ENCODE data around the gene MAPK8. TPM values are rescaled to one million over a fixed set of nuclear protein-coding genes. Genes with fewer than 3 reads are reported as not detected.

MAPK8 gene
- total and polyA plus RNA-seq, 4 donors: 9.1 to 142 (median 24.2) TPM

DNA sequence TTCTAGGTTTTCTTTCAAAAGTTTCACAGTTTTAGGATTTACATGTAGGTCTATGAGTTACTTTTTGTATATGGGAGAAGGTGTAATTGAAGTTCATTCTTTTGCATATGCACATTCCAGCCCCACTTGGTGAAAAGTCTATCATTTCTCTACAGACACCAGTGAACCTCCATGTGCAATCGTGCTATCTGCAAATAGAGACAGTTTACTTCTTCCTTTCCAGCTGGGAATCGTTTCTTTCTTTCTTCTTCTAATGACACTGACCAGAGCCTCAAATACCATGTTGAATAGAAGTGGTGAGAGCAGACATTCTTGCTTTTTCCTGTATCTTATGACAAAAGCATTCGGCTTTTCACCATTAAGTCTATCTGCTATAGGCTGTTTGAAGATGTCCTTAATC is 175.7 kb downstream of the MAPK8 start:
- H3K36me3 ChIP-seq (ENCODE audit: control insufficient read depth in 4 of 4, insufficient read depth in 4 of 4, low read length in 4 of 4): no peaks in the 10 kb centered on the region
- no peak overlapping the region for H3K4me3 ChIP-seq
- no peak for TF ChIP-seq CTCF (IDR thresholded peaks at IDR 0.05; ENCODE audit: control extremely low read depth, extremely low read depth)
- DNase-seq: no peak
- H3K27me3 ChIP-seq (ENCODE audit: control insufficient read depth in 3 of 3, insufficient read depth in 3 of 3, low read length in 2 of 3): no peaks in the 10 kb centered on the region
- WGBS, 2 donors: 71 to 78% methylated on average over 3 of the region's 3 CpGs
- no peaks in the 10 kb centered on the region for H3K9me3 ChIP-seq (ENCODE audit: control insufficient read depth in 4 of 4, insufficient read depth in 3 of 4, low read length in 3 of 4)
- no peak overlapping the region for H3K9ac ChIP-seq (ENCODE audit: insufficient read depth in 1 of 2, low read length in 2 of 2)
- H3K4me1 ChIP-seq (ENCODE audit: control insufficient read depth in 5 of 5, insufficient read depth in 5 of 5, low read length in 5 of 5): no peaks in the 10 kb centered on the region
- H3K27ac ChIP-seq (ENCODE audit: low read depth in 1 of 2, low read length in 1 of 2): no peak overlapping the region
- no peak for ATAC-seq (ENCODE audit: insufficient read depth, low FRiP score)

DNA sequence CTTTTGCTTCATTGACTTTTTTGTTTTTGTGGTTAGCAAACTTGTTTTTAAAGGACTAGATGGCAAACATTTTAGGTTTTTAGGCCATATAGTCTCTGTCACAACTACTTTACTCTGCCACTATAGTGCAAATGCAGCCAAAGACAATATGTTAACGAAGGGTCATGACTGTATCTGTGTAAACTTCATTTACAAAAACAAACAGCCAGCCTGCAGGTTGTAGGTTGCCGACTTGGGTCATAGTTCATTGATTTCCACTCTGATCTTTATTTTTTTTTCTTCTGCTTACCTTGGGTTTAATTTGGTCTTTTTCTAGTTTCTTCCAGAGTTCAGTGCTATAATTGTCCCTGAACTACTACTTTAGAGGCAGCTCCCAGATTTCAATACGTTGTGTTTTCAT is 178.4 kb downstream of the MAPK8 start:
- 81 to 89% methylated on average over 3 of the region's 3 CpGs for WGBS, 2 donors

DNA sequence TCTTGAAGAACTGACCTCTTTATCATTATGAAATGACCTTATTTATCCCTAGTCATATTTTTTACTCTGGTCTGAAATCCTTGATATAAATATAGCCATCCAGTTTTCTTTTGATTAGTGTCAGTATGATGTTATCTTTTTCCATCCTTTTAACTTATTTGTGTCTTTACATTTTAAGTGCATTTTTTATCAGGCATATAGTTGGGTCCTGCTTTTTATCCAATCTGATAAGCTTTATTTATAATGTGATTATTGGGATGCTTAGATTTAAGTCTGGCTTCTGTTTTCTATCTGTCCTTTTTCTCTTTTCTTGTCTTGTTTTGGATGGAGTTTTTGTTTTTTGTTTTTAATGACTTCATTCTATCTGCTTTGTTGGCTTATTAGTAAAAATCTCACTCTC is 179.2 kb downstream of the MAPK8 start:
- Histone ChIP-seq H3K27me3 (ENCODE audit: control insufficient read depth in 3 of 3, insufficient read depth in 3 of 3, low read length in 2 of 3) (no peaks in the 10 kb centered on the region), H3K27ac (ENCODE audit: low read depth in 1 of 2, low read length in 1 of 2) (no peak overlapping the region), H3K9ac (ENCODE audit: insufficient read depth in 1 of 2, low read length in 2 of 2) (no peak overlapping the region), H3K9me3 (ENCODE audit: control insufficient read depth in 4 of 4, insufficient read depth in 3 of 4, low read length in 3 of 4) (peaks cover 0 to 2% (median 0%) of the 10 kb centered on the region in 4 donors), H3K4me1 (ENCODE audit: control insufficient read depth in 5 of 5, insufficient read depth in 5 of 5, low read length in 5 of 5) (no peaks in the 10 kb centered on the region), H3K36me3 (ENCODE audit: control insufficient read depth in 4 of 4, insufficient read depth in 4 of 4, low read length in 4 of 4) (no peaks in the 10 kb centered on the region), H3K4me3 (no peak overlapping the region)
- no peak for ATAC-seq (ENCODE audit: insufficient read depth, low FRiP score)
- TF ChIP-seq CTCF (IDR thresholded peaks at IDR 0.05; ENCODE audit: control extremely low read depth, extremely low read depth): no peak
- DNase-seq: no peak

More for the DNA sequence above, 178.4 kb downstream of the MAPK8 start:
- ATAC-seq (ENCODE audit: insufficient read depth, low FRiP score): no peak
- Histone ChIP-seq H3K4me3 (no peak overlapping the region), H3K36me3 (ENCODE audit: control insufficient read depth in 4 of 4, insufficient read depth in 4 of 4, low read length in 4 of 4) (no peaks in the 10 kb centered on the region), H3K27ac (ENCODE audit: low read depth in 1 of 2, low read length in 1 of 2) (no peak overlapping the region), H3K4me1 (ENCODE audit: control insufficient read depth in 5 of 5, insufficient read depth in 5 of 5, low read length in 5 of 5) (no peaks in the 10 kb centered on the region), H3K27me3 (ENCODE audit: control insufficient read depth in 3 of 3, insufficient read depth in 3 of 3, low read length in 2 of 3) (no peaks in the 10 kb centered on the region), H3K9ac (ENCODE audit: insufficient read depth in 1 of 2, low read length in 2 of 2) (no peak overlapping the region), H3K9me3 (ENCODE audit: control insufficient read depth in 4 of 4, insufficient read depth in 3 of 4, low read length in 3 of 4) (no peaks in the 10 kb centered on the region)
- no peak for DNase-seq
- no peak for TF ChIP-seq CTCF (IDR thresholded peaks at IDR 0.05; ENCODE audit: control extremely low read depth, extremely low read depth)

GRCh38 chr10:48487244-48487643 is 180.8 kb downstream of the MAPK8 start:
- H3K4me3 ChIP-seq: no peak overlapping the region
- H3K27me3 ChIP-seq (ENCODE audit: control insufficient read depth in 3 of 3, insufficient read depth in 3 of 3, low read length in 2 of 3): no peaks in the 10 kb centered on the region
- DNase-seq (no peak), ATAC-seq (ENCODE audit: insufficient read depth, low FRiP score) (no peak)
- H3K36me3 ChIP-seq (ENCODE audit: control insufficient read depth in 4 of 4, insufficient read depth in 4 of 4, low read length in 4 of 4): no peaks in the 10 kb centered on the region
- no peak overlapping the region for H3K9ac ChIP-seq (ENCODE audit: insufficient read depth in 1 of 2, low read length in 2 of 2)
- 90 to 95% methylated on average over 1 of the region's 1 CpG for whole genome bisulfite sequencing, 2 donors
- H3K27ac ChIP-seq (ENCODE audit: low read depth in 1 of 2, low read length in 1 of 2): no peak overlapping the region
- no peaks in the 10 kb centered on the region for H3K4me1 ChIP-seq (ENCODE audit: control insufficient read depth in 5 of 5, insufficient read depth in 5 of 5, low read length in 5 of 5)
- TF ChIP-seq CTCF (IDR thresholded peaks at IDR 0.05; ENCODE audit: control extremely low read depth, extremely low read depth): no peak
- H3K9me3 ChIP-seq (ENCODE audit: control insufficient read depth in 4 of 4, insufficient read depth in 3 of 4, low read length in 3 of 4): peaks cover 0 to 2% (median 0%) of the 10 kb centered on the region in 4 donors
